Body of pancreas (tissue), 4 donors: Measurements from ENCODE around the gene NEU4. TPM values are rescaled to one million over a fixed set of nuclear protein-coding genes. Genes with fewer than 3 reads are reported as not detected.

Experiments
- ATAC-seq: fragments of 150-250 bp; one replicate; pipeline ENCODE4 v1.9.1; 2016
- DNase-seq, 4 donors: peaks; one replicate each; pipeline ENCODE4 v3.0.0-alpha.2; 2019
- H3K27ac ChIP-seq, 4 donors: fragments of 200-600 bp; sonication (generic); 1 replicate in 3 of 4; 2 replicates in 1 of 4; pipeline versions ENCODE4 v1.5.1 to v1.6.1; 2016 to 2019; ENCODE audit warnings: mild to moderate bottlenecking in 1 of 4, mixed read lengths in 1 of 4, moderate library complexity in 1 of 4
- H3K27me3 ChIP-seq, 2 donors: fragments of 200-600 bp; sonication (generic); one replicate each; pipeline ENCODE4 v1.6.0; 2016; ENCODE audit warnings: mild to moderate bottlenecking in 1 of 2
- H3K36me3 ChIP-seq, 2 donors: fragments of 200-600 bp; sonication (generic); replicated peaks in 1 of 2; 2 replicates each; pipeline ENCODE4 v1.5.1; 2016; ENCODE audit warnings: low read depth in 2 of 2; ENCODE audit not compliant: insufficient read depth in 1 of 2
- H3K4me1 ChIP-seq: fragments of 200-600 bp; sonication (generic); one replicate; pipeline ENCODE4 v1.6.0; 2016
- H3K4me3 ChIP-seq, 2 donors: fragments of 200-600 bp; sonication (generic); 1 replicate in 1 of 2; 2 replicates in 1 of 2; pipeline ENCODE4 v1.5.1; 2016 to 2019
- H3K9me3 ChIP-seq, 3 donors: fragments of 200-600 bp; sonication (generic); 1 replicate in 2 of 3; 2 replicates in 1 of 3; pipeline ENCODE4 v1.5.1; 2016
- POLR2A ChIP-seq, 3 donors: fragments of 450-650 bp; IDR thresholded peaks; one replicate each; pipeline ENCODE4 v1.6.1; 2016; ENCODE audit warnings: antibody characterized with exemption in 3 of 3, mild to moderate bottlenecking in 2 of 3
- WGBS, 2 donors: methylation state at CpG; one replicate each; pipeline ENCODE4 v1.1.5; 2017; 5-methylcytosine and 5-hydroxymethylcytosine counted together
- intact Hi-C: fragments of 100-400 bp; cut with DNase I; formaldehyde crosslinking; loops from one replicate; pipeline ENCODE4 v1.15.1; 2023
- total RNA-seq, 2 donors: library from RNA; depleted of rRNA; stranded (reverse); fragments of >200 nt; gene quantifications; one replicate each; pipeline ENCODE4 v1.1.0, GENCODE V29; 2016
- TF ChIP-seq, protein P1 (sequence below), 7 experiments: fragments of 450-650 bp in 4 of 7; fragments of 200-600 bp in 3 of 7; sonication (generic) in 3 of 7; IDR thresholded peaks; one replicate each; pipeline ENCODE4 v1.5.1; 2016 to 2019; ENCODE audit warnings: antibody characterized with exemption in 7 of 7

Gene NEU4
- total RNA-seq, 2 donors from 2014 or later, result not detected

DNA sequence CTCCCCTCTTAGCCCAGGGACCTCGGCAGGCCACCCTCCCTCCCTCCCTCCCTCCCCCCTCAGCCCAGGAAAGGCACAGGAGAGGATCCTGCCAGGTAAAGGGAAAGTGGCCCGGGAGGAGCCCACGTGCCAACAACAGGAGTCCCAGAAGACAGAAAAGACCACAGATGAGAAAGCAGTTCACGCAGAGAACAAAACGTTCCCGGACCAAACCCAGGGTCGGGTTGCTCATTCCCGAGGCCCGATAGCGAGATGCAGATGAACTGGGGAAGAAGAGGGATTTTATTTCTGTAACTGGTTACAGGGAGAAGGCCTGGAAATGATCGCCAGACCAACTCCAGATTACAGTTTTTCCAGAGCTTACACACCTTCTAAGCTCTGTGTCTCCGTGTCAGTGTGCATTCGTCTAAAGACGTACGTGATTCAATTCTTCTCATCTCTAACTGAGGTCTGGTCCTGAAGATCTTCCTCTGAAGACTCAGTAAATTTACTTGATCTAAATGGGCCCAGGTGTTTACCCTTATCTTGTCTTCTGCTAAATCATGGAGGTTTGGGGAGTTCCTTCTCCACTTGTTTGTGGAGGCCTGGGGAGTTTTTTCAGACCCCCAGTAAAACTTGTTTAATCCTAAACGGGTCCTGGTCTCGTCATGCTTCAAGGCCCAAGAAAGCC lies 807 bp upstream of the NEU4 start:
- Histone ChIP-seq H3K27ac (no peak overlapping the region), H3K4me3 (no peak overlapping the region), H3K9me3 (no peaks in the 10 kb centered on the region), H3K36me3 (no peaks in the 10 kb centered on the region), H3K4me1 (peaks cover 16% of the 10 kb centered on the region), H3K27me3 (peaks cover 0 to 14% of the 10 kb centered on the region in 2 donors)
- ATAC-seq, result no peak
- TF ChIP-seq, protein P1, sequence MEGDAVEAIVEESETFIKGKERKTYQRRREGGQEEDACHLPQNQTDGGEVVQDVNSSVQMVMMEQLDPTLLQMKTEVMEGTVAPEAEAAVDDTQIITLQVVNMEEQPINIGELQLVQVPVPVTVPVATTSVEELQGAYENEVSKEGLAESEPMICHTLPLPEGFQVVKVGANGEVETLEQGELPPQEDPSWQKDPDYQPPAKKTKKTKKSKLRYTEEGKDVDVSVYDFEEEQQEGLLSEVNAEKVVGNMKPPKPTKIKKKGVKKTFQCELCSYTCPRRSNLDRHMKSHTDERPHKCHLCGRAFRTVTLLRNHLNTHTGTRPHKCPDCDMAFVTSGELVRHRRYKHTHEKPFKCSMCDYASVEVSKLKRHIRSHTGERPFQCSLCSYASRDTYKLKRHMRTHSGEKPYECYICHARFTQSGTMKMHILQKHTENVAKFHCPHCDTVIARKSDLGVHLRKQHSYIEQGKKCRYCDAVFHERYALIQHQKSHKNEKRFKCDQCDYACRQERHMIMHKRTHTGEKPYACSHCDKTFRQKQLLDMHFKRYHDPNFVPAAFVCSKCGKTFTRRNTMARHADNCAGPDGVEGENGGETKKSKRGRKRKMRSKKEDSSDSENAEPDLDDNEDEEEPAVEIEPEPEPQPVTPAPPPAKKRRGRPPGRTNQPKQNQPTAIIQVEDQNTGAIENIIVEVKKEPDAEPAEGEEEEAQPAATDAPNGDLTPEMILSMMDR (IDR thresholded peaks at IDR 0.05), result no peak
- TF ChIP-seq POLR2A (IDR thresholded peaks at IDR 0.05), result no peak
- intact Hi-C loops, result no loop called here
- 62 to 77% methylated on average over 15 to 16 of the region's 17 CpGs for WGBS, 2 donors
- DNase-seq, result no peak

DNA sequence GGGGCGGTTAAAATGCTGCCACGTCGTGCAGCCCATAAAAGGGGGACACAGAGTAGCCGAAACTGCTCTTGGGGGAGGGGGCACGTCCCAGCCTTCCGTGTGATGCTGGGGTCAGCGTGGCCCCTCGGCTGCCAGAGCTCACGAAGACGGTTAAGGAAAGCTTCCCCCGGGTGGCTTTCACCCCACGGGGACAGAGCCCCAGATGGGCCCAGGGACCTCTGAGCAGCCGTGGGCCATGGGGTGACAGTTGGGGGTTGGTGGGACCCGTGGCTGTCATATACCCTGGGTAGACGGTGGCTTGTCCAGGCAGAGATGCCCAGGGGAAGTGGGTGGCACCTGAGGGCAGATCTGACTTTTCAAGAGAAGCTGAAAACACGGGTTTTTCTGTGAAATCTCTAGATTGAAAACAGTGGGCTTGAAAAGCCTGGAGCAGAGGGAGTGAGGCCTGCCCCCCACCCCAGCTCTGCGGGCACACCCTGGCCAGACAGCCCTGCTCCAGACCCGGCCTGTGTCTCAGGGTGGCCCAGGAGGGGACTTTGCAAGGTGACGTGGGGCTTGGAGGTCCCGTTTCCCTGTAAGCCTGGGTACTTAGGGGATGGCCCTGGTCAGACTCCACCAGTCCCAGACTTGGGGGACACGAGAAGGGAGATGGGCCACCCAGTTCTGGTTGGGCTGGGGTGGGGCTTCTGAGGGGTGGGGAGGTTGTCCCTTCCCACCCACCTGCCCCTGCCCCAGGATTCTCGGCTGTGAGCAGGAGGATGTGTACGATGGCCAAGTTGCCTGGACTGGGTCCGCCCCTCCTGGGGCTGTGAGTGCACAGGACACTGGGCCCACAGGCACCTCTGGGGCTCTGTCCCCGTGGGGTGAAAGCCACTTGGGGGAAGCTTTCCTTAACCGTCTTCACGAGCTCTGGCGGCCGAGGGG lies 652 bp downstream of the NEU4 start:
- DNase-seq (no peak), ATAC-seq (no peak)
- H3K36me3 ChIP-seq, result no peaks in the 10 kb centered on the region
- no peak overlapping the region for H3K27ac ChIP-seq
- H3K4me1 ChIP-seq, result peaks cover 2% of the 10 kb centered on the region
- intact Hi-C loops, result no loop called here
- no peak for TF ChIP-seq POLR2A (IDR thresholded peaks at IDR 0.05)
- no peak overlapping the region for H3K4me3 ChIP-seq
- H3K27me3 ChIP-seq, result peaks cover 0 to 3% of the 10 kb centered on the region in 2 donors
- no peaks in the 10 kb centered on the region for H3K9me3 ChIP-seq
- 72 to 76% methylated on average over 17 to 29 of the region's 29 CpGs for WGBS, 2 donors

DNA sequence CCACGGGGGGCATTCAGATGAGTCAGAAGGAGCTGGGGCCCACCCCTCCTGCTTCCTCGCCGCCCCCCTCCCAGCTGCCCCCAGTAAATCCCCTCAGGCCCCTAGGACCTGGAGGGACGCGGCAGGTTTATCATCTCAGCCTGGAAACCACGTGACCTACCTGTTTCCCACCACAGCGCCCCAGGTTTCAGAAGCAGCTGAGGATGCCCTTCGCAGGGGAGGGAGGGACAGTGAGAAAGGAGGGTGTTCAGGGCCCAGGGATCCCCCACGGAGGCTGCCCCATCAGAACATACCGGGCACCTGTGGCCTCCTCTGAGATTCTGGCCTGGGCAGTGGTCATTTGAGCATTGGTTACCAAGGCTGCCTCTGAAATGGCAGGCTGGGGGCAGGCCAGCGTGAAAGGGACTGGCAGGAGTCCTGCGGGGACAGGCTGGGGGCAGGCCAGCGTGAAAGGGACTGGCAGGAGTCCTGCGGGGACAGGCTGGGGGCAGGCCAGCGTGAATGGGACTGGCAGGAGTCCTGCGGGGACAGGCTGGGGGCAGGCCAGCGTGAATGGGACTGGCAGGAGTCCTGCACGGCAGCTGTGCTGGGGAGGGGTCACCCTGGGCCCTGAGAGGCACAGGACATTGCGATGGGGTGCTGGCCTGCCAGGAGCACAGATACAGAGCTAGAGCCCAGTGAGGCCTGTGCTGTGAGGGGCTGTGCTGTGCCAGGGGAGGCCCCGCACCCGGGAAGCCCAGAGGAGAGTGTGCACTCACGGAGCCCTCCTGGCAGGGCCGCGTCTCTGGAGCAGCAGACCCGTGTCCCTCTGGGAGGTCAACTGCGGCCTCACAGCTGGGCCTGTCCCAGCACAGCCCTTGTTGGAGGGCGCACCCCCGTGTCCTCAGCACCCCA lies 1.6 kb downstream of the NEU4 start:
- Histone ChIP-seq H3K27ac (no peak overlapping the region), H3K4me3 (no peak overlapping the region)
- no peak for ATAC-seq

DNA sequence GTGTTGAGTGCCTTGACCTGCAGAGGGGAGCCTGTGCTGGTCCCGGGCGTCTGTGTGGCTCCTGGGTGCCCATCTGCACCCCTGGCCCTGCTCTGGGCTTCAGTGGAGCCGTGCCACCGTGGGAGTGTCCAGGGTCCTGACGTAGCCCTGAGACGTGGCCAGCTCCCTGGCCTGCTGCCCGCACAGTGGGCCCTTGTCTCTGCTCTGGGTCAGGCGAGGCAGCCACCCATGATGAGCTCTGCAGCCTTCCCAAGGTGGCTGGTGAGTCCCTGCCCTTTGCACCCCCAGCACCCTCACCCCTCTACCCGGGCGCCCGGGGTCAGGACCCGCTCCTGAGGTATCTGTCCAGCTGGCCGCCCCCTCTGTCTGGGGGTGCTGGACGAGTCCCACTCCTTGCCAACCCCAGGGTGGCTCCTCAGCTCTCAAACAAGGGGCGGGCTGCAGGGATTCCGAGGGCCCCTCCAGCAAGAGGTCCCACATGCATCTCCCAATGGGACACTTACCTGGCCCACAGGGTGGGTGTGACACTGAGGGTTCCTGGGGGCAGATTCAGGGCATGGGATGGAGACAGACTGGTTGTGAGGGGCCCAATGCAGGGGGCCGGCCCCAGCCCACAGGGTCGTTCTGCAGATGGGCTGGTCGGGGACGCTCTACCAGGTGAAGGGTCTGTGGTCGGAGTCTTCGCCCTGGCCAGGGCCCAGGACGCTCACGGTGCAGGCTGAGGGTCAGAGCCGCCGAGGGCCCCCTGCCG lies 2.4 kb downstream of the NEU4 start:
- Histone ChIP-seq H3K36me3 (no peaks in the 10 kb centered on the region), H3K27me3 (no peaks in the 10 kb centered on the region), H3K9me3 (no peaks in the 10 kb centered on the region), H3K4me1 (no peaks in the 10 kb centered on the region), H3K27ac (no peak overlapping the region), H3K4me3 (no peak overlapping the region)
- 67 to 74% methylated on average over 7 to 24 of the region's 27 CpGs for WGBS, 2 donors
- TF ChIP-seq, protein P1 (IDR thresholded peaks at IDR 0.05), result no peak
- TF ChIP-seq POLR2A (IDR thresholded peaks at IDR 0.05), result no peak
- no peak for DNase-seq
- ATAC-seq, result no peak
- intact Hi-C loops, result no loop called here

More for the DNA sequence above, 1.6 kb downstream of the NEU4 start:
- peak in 1 of 4 donors; percentile 36 for DNase-seq
- no peaks in the 10 kb centered on the region for H3K27me3 ChIP-seq
- no peaks in the 10 kb centered on the region for H3K4me1 ChIP-seq
- H3K36me3 ChIP-seq, result no peaks in the 10 kb centered on the region
- no peak for TF ChIP-seq POLR2A (IDR thresholded peaks at IDR 0.05)
- TF ChIP-seq, protein P1 (IDR thresholded peaks at IDR 0.05), result no peak
- 63 to 77% methylated on average over 12 to 26 of the region's 28 CpGs for WGBS, 2 donors
- no peaks in the 10 kb centered on the region for H3K9me3 ChIP-seq
- intact Hi-C loops, result no loop called here
